ENCODE data around the gene ZBTB7B. TPM values are rescaled to one million over a fixed set of nuclear protein-coding genes. Genes with fewer than 3 reads are reported as not detected.
A peak's percentile ranks its signal among the peaks of the same experiment; 100 is the strongest.

The ZBTB7B gene
- total and polyA plus RNA-seq, 9 of the 15 experiments (the other 6 are each of a cell fraction or from before 2014, with no cell fraction given), result 0.04 to 46.5 (median 15.2) TPM

DNA sequence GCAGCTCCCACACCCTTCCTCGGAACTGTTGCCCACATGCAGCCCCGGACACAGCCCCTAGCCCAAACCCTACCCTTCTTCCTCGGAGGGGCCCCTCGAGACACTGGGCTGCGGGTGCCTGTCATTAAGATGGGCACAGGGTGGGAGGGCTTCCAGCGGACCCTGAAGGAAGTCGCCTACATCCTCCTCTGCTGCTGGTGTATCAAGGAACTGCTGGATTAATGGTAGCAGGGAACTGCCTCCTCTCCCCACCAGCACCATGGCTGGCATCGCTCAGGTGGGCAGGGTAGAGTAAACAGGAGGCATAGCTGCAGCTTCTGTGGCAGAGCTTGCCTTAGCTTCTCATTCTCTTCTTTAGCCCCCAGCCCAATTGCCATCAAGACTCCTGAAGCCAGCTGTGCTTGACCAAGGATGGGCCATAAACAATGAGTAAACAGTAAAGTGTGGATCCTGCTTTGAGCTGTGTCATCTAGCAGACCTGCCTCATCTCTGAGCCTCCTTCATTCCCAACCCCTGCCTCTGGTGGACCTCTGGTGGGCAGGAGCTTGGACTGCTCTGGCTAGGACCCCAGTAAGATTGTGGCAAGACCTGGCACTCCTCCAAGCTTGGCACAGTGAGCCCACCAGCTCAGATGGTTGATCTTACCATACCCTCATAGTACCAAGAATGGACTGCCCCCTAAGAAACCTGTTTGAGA is 8.9 kb upstream of the ZBTB7B start, which contains the start of gene LENEP (continued):
- no peak for TF ChIP-seq ELF1 (tag; IDR thresholded peaks at IDR 0.05)
- TF ChIP-seq, protein P1, sequence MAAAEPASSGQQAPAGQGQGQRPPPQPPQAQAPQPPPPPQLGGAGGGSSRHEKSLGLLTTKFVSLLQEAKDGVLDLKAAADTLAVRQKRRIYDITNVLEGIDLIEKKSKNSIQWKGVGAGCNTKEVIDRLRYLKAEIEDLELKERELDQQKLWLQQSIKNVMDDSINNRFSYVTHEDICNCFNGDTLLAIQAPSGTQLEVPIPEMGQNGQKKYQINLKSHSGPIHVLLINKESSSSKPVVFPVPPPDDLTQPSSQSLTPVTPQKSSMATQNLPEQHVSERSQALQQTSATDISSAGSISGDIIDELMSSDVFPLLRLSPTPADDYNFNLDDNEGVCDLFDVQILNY (CRISPR knock-in tag; IDR thresholded peaks at IDR 0.05), result no peak
- no peak for TF ChIP-seq CCAR2 (IDR thresholded peaks at IDR 0.05; ENCODE audit: low read depth, low read length)
- no peak for TF ChIP-seq ZNF77 (CRISPR knock-in tag; IDR thresholded peaks at IDR 0.05)
- TF ChIP-seq ETV5 (CRISPR knock-in tag; IDR thresholded peaks at IDR 0.05; ENCODE audit: low read depth), result no peak; the same call in 1 of the 2 replicates
- no peak for TF ChIP-seq RBM17 (IDR thresholded peaks at IDR 0.05; ENCODE audit: borderline replicate concordance, low read depth, low read length)
- TF ChIP-seq NR2C1 (IDR thresholded peaks at IDR 0.05), result no peak
- TF ChIP-seq NR2C1 (tag; IDR thresholded peaks at IDR 0.05), result no peak
- TF ChIP-seq PHB2 (IDR thresholded peaks at IDR 0.05; ENCODE audit: low read depth), result no peak
- TF ChIP-seq ZNF584 (CRISPR knock-in tag; IDR thresholded peaks at IDR 0.05; ENCODE audit: low read depth), result no peak
- TF ChIP-seq MAZ (CRISPR knock-in tag; conservative IDR thresholded peaks at IDR 0.05 in 1 of 2, IDR thresholded peaks at IDR 0.05 in 1 of 2), result no peak
- TF ChIP-seq, protein P2, sequence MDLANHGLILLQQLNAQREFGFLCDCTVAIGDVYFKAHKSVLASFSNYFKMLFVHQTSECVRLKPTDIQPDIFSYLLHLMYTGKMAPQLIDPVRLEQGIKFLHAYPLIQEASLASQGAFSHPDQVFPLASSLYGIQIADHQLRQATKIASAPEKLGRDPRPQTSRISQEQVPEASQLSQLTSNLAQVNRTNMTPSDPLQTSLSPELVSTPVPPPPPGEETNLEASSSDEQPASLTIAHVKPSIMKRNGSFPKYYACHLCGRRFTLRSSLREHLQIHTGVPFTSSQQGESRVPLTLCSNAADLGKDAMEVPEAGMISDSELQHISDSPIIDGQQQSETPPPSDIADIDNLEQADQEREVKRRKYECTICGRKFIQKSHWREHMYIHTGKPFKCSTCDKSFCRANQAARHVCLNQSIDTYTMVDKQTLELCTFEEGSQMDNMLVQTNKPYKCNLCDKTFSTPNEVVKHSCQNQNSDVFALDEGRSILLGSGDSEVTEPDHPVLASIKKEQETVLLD (IDR thresholded peaks at IDR 0.05), result no peak
- TF ChIP-seq ZNF766 (CRISPR knock-in tag; conservative IDR thresholded peaks at IDR 0.05), result 0 out of 2 replicates have a peak, but pooled peaks have one; percentile 8
- TF ChIP-seq CHD1 (IDR thresholded peaks at IDR 0.05; ENCODE audit: low read length), result no peak
- TF ChIP-seq, protein P3, sequence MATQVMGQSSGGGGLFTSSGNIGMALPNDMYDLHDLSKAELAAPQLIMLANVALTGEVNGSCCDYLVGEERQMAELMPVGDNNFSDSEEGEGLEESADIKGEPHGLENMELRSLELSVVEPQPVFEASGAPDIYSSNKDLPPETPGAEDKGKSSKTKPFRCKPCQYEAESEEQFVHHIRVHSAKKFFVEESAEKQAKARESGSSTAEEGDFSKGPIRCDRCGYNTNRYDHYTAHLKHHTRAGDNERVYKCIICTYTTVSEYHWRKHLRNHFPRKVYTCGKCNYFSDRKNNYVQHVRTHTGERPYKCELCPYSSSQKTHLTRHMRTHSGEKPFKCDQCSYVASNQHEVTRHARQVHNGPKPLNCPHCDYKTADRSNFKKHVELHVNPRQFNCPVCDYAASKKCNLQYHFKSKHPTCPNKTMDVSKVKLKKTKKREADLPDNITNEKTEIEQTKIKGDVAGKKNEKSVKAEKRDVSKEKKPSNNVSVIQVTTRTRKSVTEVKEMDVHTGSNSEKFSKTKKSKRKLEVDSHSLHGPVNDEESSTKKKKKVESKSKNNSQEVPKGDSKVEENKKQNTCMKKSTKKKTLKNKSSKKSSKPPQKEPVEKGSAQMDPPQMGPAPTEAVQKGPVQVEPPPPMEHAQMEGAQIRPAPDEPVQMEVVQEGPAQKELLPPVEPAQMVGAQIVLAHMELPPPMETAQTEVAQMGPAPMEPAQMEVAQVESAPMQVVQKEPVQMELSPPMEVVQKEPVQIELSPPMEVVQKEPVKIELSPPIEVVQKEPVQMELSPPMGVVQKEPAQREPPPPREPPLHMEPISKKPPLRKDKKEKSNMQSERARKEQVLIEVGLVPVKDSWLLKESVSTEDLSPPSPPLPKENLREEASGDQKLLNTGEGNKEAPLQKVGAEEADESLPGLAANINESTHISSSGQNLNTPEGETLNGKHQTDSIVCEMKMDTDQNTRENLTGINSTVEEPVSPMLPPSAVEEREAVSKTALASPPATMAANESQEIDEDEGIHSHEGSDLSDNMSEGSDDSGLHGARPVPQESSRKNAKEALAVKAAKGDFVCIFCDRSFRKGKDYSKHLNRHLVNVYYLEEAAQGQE (IDR thresholded peaks at IDR 0.05; ENCODE audit: borderline replicate concordance), result no peak
- TF ChIP-seq, protein P3 (CRISPR knock-in tag; IDR thresholded peaks at IDR 0.05; ENCODE audit: low read depth), result no peak
- no peak for TF ChIP-seq ZNF707 (CRISPR knock-in tag; conservative IDR thresholded peaks at IDR 0.05)
- TF ChIP-seq RFX1 (IDR thresholded peaks at IDR 0.05), result no peak
- TF ChIP-seq HNRNPUL1 (IDR thresholded peaks at IDR 0.05; ENCODE audit: low read length), result no peak
- no peak for TF ChIP-seq PRMT5 (CRISPR knock-in tag; IDR thresholded peaks at IDR 0.05)

Measured in K562 (cell line).